GM23248 (cell line): ENCODE measurements around the gene NEDD4L. TPM values are rescaled to one million over a fixed set of nuclear protein-coding genes. Genes with fewer than 3 reads are reported as not detected.

ENCODE experiments used
- DNase-seq: peaks from one replicate; pipeline ENCODE4 v3.0.0-alpha.2; 2015
- H2AFZ ChIP-seq: fragments of 200-600 bp; sonication (generic); 2 replicates; pipeline ENCODE4 v1.6.1; 2016; ENCODE audit warnings: antibody characterized with exemption
- H3F3A ChIP-seq: fragments of 200-600 bp; sonication (generic); 2 replicates; pipeline ENCODE4 v1.6.1; 2016; ENCODE audit warnings: mild to moderate bottlenecking, antibody characterized with exemption, mixed run types; ENCODE audit not compliant: insufficient read depth
- H3K27ac ChIP-seq: fragments of 200-600 bp; sonication (generic); 2 replicates; pipeline ENCODE4 v1.5.1; 2016; ENCODE audit warnings: mild to moderate bottlenecking
- H3K27me3 ChIP-seq: fragments of 200-600 bp; sonication (generic); replicated peaks from 2 replicates; pipeline ENCODE4 v1.6.1; 2016; ENCODE audit warnings: mild to moderate bottlenecking; ENCODE audit not compliant: insufficient read depth
- H3K36me3 ChIP-seq: fragments of 200-600 bp; sonication (generic); 2 replicates; pipeline ENCODE4 v1.6.1; 2016; ENCODE audit warnings: low read depth, mild to moderate bottlenecking
- H3K4me1 ChIP-seq: fragments of 200-600 bp; sonication (generic); 2 replicates; pipeline ENCODE4 v1.6.1; 2016; ENCODE audit warnings: mild to moderate bottlenecking; ENCODE audit not compliant: insufficient read depth
- H3K4me2 ChIP-seq: fragments of 200-600 bp; sonication (generic); one replicate; pipeline ENCODE4 v1.6.1; 2016; ENCODE audit warnings: mild to moderate bottlenecking; ENCODE audit not compliant: unreplicated experiment
- H3K4me3 ChIP-seq: fragments of 200-600 bp; sonication (generic); 2 replicates; pipeline ENCODE4 v1.5.1; 2016; ENCODE audit warnings: mild to moderate bottlenecking
- H3K79me2 ChIP-seq: fragments of 200-600 bp; sonication (generic); 2 replicates; pipeline ENCODE4 v1.6.1; 2016; ENCODE audit warnings: mild to moderate bottlenecking; ENCODE audit not compliant: insufficient read depth
- H3K9ac ChIP-seq: fragments of 200-600 bp; sonication (generic); 2 replicates; pipeline ENCODE4 v1.6.1; 2016; ENCODE audit warnings: mild to moderate bottlenecking
- H3K9me2 ChIP-seq: fragments of 200-600 bp; sonication (generic); 2 replicates; pipeline ENCODE4 v1.6.1; 2016; ENCODE audit warnings: mixed run types, mild to moderate bottlenecking, moderate library complexity; ENCODE audit not compliant: insufficient read depth
- H3K9me3 ChIP-seq: fragments of 200-600 bp; sonication (generic); one replicate; pipeline ENCODE4 v1.6.1; 2017; ENCODE audit warnings: low read depth
- H4K20me1 ChIP-seq: fragments of 200-600 bp; sonication (generic); 2 replicates; pipeline ENCODE4 v1.6.0; 2016; ENCODE audit not compliant: insufficient read depth
- EZH2 ChIP-seq: fragments of 200-600 bp; sonication (generic); IDR thresholded peaks from 2 replicates; pipeline ENCODE4 v1.6.1; 2018; ENCODE audit warnings: antibody characterized with exemption, mild to moderate bottlenecking; ENCODE audit not compliant: insufficient read depth, poor library complexity, severe bottlenecking
- EZH2phosphoT487 ChIP-seq: fragments of 200-600 bp; sonication (generic); IDR thresholded peaks from 2 replicates; pipeline ENCODE4 v1.6.1; 2018; ENCODE audit warnings: antibody characterized with exemption, moderate library complexity, mild to moderate bottlenecking, low read depth; ENCODE audit not compliant: insufficient read depth
- whole genome bisulfite sequencing, 2 experiments: methylation state at CpG; one replicate each; pipeline ENCODE4 v1.1.6; 2015 to 2017; ENCODE audit warnings: low lambda C conversion rate in 2 of 2, low coverage in 1 of 2; ENCODE audit errors: missing lambda C conversion rate in 2 of 2; 5-methylcytosine and 5-hydroxymethylcytosine counted together
- in situ Hi-C: fragments of 300-500 bp; cut with MboI; formaldehyde crosslinking; loops from 2 replicates; pipeline ENCODE4 v1.15.0; 2020
- polyA plus RNA-seq: library from polyadenylated mRNA; unstranded; fragments of >200 nt; fragmentation: Nextera tagmentation; extraction: Ambion mirVana; gene quantifications from 2 replicates; pipeline ENCODE4 v1.2.1, GENCODE V29; 2016
- total RNA-seq: library from RNA; depleted of rRNA; stranded (reverse); fragments of >200 nt; shearing (Covaris generic); gene quantifications from 2 replicates; pipeline ENCODE4 v1.2.3, GENCODE V29; 2014

NEDD4L gene
- total and polyA plus RNA-seq, 2 experiments from 2014 or later = 3.7 to 6.1 TPM

GRCh38 chr18:58045242-58046092 lies 1.4 kb downstream of the NEDD4L start:
- H3K27me3 ChIP-seq = no peaks in the 10 kb centered on the region
- peak overlapping the region; percentile 94 for H3K4me2 ChIP-seq
- H3K36me3 ChIP-seq = no peaks in the 10 kb centered on the region
- 28% methylated on average over 33 of the region's 33 CpGs for WGBS, 2 experiments
- H3K9ac ChIP-seq = no peak overlapping the region
- no peaks in the 10 kb centered on the region for H4K20me1 ChIP-seq
- in situ Hi-C loops = no loop called here
- no peaks in the 10 kb centered on the region for H3K79me2 ChIP-seq
- peak overlapping the region; percentile 81 for H3K4me3 ChIP-seq
- no peaks in the 10 kb centered on the region for H3F3A ChIP-seq
- no peak overlapping the region for H3K27ac ChIP-seq
- H3K9me2 ChIP-seq = no peaks in the 10 kb centered on the region
- H2AFZ ChIP-seq = peak overlapping the region; percentile 90
- DNase-seq = peak; percentile 26
- no peaks in the 10 kb centered on the region for H3K9me3 ChIP-seq
- no peaks in the 10 kb centered on the region for H3K4me1 ChIP-seq
- TF ChIP-seq EZH2phosphoT487 (no peak), EZH2 (no peak)

DNA sequence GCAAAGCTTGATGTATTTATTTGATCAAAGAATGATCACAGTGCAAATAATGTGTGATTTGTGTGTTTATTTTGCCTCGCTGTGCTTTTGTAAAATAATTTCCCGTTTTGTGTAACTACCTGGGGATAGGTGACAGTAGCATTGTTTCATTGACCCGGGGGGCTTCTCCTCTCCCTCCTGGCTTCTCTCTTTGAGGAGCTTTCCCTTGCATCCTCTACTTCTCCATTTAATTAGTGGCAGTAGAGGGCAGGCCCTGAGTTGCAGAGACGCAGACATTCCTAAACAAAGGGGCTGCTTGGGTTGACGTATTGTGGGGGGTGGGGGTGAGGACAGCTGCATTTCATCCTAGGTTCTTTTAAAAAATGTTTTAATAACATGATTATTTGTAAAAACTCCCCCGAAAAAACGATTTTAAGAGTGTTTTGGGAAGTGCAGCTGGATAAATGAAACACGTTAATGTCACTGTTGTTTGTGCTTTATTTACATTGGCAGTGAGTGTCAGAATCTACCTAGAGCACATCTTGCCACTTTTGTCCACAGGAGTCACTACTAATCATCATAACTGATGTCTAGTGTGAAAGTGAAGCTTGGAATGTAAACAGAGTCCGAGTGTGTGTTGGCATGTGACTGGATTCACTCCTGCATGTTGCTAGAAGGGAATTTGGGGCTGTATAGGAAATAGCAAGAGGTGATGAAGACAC lies 2.2 kb downstream of the NEDD4L start:
- Histone ChIP-seq H3K9ac (no peak overlapping the region), H2AFZ (no peak overlapping the region), H3K9me3 (no peaks in the 10 kb centered on the region), H3K4me1 (no peaks in the 10 kb centered on the region), H3K9me2 (no peaks in the 10 kb centered on the region), H3K27ac (no peak overlapping the region), H3K4me2 (no peak overlapping the region), H3K4me3 (peak overlapping the region; percentile 81; the same call in 1 of the 2 replicates), H3K79me2 (no peaks in the 10 kb centered on the region), H4K20me1 (no peaks in the 10 kb centered on the region), H3K27me3 (no peaks in the 10 kb centered on the region), H3K36me3 (no peaks in the 10 kb centered on the region), H3F3A (no peaks in the 10 kb centered on the region)
- TF ChIP-seq EZH2phosphoT487 (no peak), EZH2 (no peak)
- 75 to 76% methylated on average over 9 of the region's 9 CpGs for WGBS, 2 experiments
- in situ Hi-C loops = no loop called here
- no peak for DNase-seq

- Histone ChIP-seq H3K4me1 (no peaks in the 10 kb centered on the region), H3K9me2 (no peaks in the 10 kb centered on the region), H4K20me1 (no peaks in the 10 kb centered on the region), H3K4me2 (no peak overlapping the region), H3K9ac (no peak overlapping the region), H3K27me3 (no peaks in the 10 kb centered on the region), H3K9me3 (no peaks in the 10 kb centered on the region), H2AFZ (no peak overlapping the region), H3F3A (no peaks in the 10 kb centered on the region), H3K79me2 (no peaks in the 10 kb centered on the region), H3K27ac (no peak overlapping the region), H3K4me3 (no peak overlapping the region), H3K36me3 (no peaks in the 10 kb centered on the region)
- in situ Hi-C loops = no loop called here
- 85 to 87% methylated on average over 12 of the region's 12 CpGs for WGBS, 2 experiments
- no peak for DNase-seq
- TF ChIP-seq EZH2 (no peak), EZH2phosphoT487 (no peak)
These were observed 2.9 kb downstream of the NEDD4L start for GRCh38 chr18:58046794-58047555.

GRCh38 chr18:58047556-58047882 lies 3.5 kb downstream of the NEDD4L start:
- Histone ChIP-seq H3K4me1 (no peaks in the 10 kb centered on the region), H3K9me2 (no peaks in the 10 kb centered on the region), H2AFZ (no peak overlapping the region), H3K79me2 (no peaks in the 10 kb centered on the region), H3K36me3 (no peaks in the 10 kb centered on the region), H3K9me3 (no peaks in the 10 kb centered on the region), H3F3A (no peaks in the 10 kb centered on the region), H3K4me3 (no peak overlapping the region), H3K27me3 (no peaks in the 10 kb centered on the region), H3K9ac (no peak overlapping the region), H3K27ac (no peak overlapping the region), H4K20me1 (no peaks in the 10 kb centered on the region), H3K4me2 (no peak overlapping the region)
- TF ChIP-seq EZH2phosphoT487 (no peak), EZH2 (no peak)
- WGBS, 2 experiments = 86 to 88% methylated on average over 3 of the region's 3 CpGs
- no peak for DNase-seq
- in situ Hi-C loops = no loop called here
